Measurements from ENCODE around the gene RLN2.

RLN2 gene

DNA sequence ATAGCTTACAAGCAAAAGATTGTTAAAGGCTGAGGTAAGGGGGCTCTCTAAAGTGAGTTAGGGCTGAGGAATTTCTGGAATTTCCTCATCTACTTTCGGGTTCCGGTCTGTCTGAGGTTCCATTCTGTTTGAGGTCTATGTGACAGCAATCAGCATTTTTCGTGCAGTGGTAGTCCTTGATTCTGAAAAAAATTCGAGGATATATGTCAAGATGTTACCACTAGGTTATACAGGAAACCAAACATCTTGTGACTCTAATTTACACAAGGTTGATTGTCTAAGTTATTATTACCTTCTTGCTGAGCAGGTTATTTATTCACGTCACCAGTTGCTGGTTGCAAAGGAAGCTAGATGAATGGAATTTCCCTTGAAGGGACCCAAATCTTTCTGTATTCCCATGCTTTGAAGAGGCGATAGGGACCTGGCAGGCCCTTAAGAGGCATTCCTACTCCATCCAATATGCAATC lies 35.2 kb downstream of the RLN2 start:
- no peak for DNase-seq (ENCODE audit: low read depth in 2 of 2)

DNA sequence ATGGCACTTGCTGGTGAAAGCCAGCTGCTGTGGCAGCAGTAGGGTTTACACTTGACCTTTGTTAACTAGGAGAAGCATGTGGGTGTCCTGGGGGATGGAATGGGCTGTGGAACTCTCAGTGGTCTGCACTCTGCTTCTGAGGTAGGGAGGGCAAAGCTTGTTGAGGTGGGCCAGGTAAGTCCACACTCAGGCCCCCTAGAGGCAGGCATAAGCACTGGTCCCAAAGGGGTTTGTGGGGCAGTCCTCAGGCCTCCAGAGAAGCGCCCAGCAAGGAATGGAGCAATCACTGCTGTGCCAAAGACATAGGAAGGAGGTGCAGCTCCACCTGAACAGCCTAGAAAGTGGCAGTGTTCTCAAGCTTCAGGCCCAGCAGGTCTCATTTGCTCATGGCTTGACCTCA lies 38.6 kb downstream of the RLN2 start:
- DNase-seq (ENCODE audit: low read depth in 2 of 2) = no peak

DNA sequence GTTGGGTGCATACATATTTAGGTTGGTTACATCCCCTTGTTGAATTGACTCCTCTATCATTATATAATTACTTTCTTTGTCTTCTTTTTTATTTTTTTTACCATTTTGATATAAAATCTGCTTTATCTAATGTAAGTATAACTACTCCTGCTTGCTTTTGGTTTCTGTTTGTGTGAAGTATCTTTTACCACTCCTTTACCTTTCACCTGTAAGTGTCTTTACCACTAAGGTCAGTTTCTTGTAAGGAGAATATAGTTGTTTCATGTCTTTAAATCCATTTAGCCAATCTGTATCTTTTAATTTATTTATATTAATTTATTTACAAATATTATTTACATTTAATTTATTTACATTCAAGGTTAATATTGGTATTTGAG lies 40.3 kb downstream of the RLN2 start:
- no peak for DNase-seq (ENCODE audit: low read depth in 2 of 2)

- DNase-seq (ENCODE audit: low read depth in 2 of 2) = no peak
Observed at GRCh38 chr9:5263351-5264218, 40.9 kb downstream of the RLN2 start.
